Upper lobe of right lung (tissue), 1 donor: Measurements from ENCODE around the gene ZNF771. TPM values are rescaled to one million over a fixed set of nuclear protein-coding genes. Genes with fewer than 3 reads are reported as not detected.
"Not testable (repeated sequence)": the region's sequence is repeated elsewhere in the genome, so short reads cannot be mapped to it uniquely, and the experiment has no call there.

Experiments used
- ATAC-seq: fragments of 200-7000 bp; cut with Tn5 transposase; one replicate; pipeline ENCODE4 v1.9.1; 2020; ENCODE audit warnings: mild to moderate bottlenecking, moderate library complexity
- DNase-seq: peaks from one replicate; pipeline ENCODE4 v3.0.0-alpha.2; 2020
- H3K27ac ChIP-seq: fragments of 200-600 bp; one replicate; pipeline ENCODE4 v1.8.0; 2022
- H3K27me3 ChIP-seq: fragments of 200-600 bp; one replicate; pipeline ENCODE4 v1.8.0; 2022; ENCODE audit warnings: mild to moderate bottlenecking
- H3K36me3 ChIP-seq: fragments of 200-600 bp; one replicate; pipeline ENCODE4 v1.8.0; 2022
- H3K4me1 ChIP-seq: fragments of 200-600 bp; one replicate; pipeline ENCODE4 v1.8.0; 2022
- H3K4me3 ChIP-seq: fragments of 200-600 bp; one replicate; pipeline ENCODE4 v1.8.0; 2022; ENCODE audit warnings: mild to moderate bottlenecking
- H3K9me3 ChIP-seq: fragments of 200-600 bp; one replicate; pipeline ENCODE4 v1.8.0; 2022
- CTCF ChIP-seq: fragments of 200-600 bp; IDR thresholded peaks from one replicate; pipeline ENCODE4 v1.8.0; 2022; ENCODE audit warnings: antibody characterized with exemption
- intact Hi-C: fragments of 100-400 bp; cut with DNase I; formaldehyde crosslinking; loops from one replicate; pipeline ENCODE4 v1.11.0; 2022
- total RNA-seq: library from RNA; stranded (reverse); fragmentation: NEBNext Ultra II Directional; extraction: Animal tissue kit (Norgen Biotek cat#: 25700); gene quantifications from one replicate; pipeline ENCODE4 v1.2.1, GENCODE V29; 2021
- donor health status: DM: no; HTN: yes; CAD: no; lungs with severe emphysema.

Gene ZNF771
- total RNA-seq, 1 donor from 2014 or later = 4.5 TPM

DNA sequence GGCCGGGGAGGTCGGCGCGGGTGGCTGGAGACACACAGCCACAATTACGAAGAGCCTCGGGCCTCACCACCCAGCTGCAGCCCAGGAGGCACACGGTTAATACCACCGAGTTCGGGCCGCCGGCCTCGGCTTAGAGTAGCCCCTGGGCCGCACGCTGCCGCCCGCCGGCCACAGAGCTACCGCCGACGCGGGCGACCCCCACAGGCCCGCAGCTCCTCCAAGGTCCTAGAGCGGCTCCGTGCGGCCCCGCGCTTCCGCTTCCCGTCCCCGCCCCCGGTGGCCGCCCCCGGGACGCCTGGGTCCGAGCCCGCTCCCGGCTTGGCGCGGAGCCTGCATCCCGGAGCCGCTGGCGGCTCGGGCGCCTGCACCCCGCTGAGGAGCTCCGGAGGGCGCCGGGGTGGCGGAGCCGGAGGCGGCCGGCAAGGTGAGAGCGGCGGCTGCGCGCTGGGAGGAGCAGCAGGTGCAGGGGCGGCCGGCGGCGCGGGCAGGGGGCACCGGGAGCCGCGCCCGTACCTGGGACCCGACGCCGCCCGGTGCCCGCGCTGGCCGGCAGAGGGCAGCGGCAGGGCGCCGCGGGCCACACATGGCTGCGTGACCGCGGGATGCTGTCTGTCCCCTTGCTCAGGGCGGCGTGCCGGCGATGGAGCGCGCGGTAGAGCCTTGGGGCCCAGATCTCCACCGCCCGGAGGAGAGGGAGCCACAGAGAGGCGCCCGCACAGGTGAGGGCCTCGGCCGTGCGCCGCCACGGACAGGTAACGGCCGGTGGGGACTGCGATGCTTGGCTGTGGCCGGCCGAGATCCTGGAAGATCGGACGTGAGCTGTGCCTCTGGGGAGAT, 12.0 kb upstream of the ZNF771 start, which contains the start of gene ZNF48:
Gene ZNF48 (plus strand): TSS at position 266 of the 837 bp plus-strand sequence. CDS start 375 bp downstream, at position 641.
- peak; percentile 94 for DNase-seq
- intact Hi-C loops = no loop called here
- no peaks in the 10 kb centered on the region for H3K27me3 ChIP-seq

DNA sequence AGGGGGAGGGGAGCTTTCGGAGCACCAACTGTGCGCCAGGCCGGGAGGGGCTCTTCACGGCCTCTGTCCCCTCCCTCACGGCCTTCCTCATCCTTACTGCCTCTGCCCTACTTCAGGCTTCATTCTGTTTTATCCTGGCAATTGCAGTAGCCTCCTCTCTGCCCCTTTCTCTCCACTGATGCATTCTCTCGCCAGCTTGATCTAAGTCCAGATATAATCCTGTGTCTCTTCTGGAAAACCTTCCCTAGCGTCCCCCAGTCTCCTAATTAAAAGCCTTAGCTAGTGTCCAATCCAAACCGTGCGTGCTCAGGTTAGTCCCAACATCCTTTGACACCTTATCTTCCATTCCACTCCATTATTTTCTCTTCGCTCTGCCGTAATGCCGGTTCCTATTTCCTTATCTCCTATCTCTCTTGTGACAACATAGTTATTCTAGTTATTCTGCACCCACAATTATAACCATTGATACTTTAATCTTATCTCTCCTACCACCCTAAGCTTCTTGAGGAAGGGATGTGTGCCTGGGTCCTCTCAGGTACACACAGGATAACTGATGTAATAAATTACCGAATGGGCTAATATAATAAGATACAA, 11.3 kb upstream of the ZNF771 start:
- intact Hi-C loops = no loop called here
- Histone ChIP-seq H3K9me3 (no peaks in the 10 kb centered on the region), H3K36me3 (peaks cover 6% of the 10 kb centered on the region), H3K4me1 (peaks cover 11% of the 10 kb centered on the region), H3K4me3 (peak overlapping the region; percentile 81), H3K27me3 (no peaks in the 10 kb centered on the region), H3K27ac (peak overlapping the region; percentile 72)
- no peak for TF ChIP-seq CTCF
- no peak for DNase-seq
- ATAC-seq = no peak

More for the DNA sequence above, 12.0 kb upstream of the ZNF771 start, which contains the start of gene ZNF48:
- no peak for TF ChIP-seq CTCF
- no peaks in the 10 kb centered on the region for H3K9me3 ChIP-seq
- H3K4me1 ChIP-seq = peaks cover 11% of the 10 kb centered on the region
- H3K27ac ChIP-seq = peak within 1 kb of the TSS; percentile 72
- peak; percentile 96 for ATAC-seq
- peak within 1 kb of the TSS; percentile 81 for H3K4me3 ChIP-seq
- H3K36me3 ChIP-seq = peaks cover 6% of the 10 kb centered on the region

GRCh38 chr16:30396627-30397026, 10.8 kb upstream of the ZNF771 start:
- H3K27me3 ChIP-seq, intact Hi-C loops, H3K36me3 ChIP-seq, DNase-seq, H3K9me3 ChIP-seq, H3K27ac ChIP-seq, ATAC-seq: not testable (repeated sequence)
- Histone ChIP-seq H3K4me1 (peaks cover 11% of the 10 kb centered on the region), H3K4me3 (peak overlapping the region; percentile 81)

DNA sequence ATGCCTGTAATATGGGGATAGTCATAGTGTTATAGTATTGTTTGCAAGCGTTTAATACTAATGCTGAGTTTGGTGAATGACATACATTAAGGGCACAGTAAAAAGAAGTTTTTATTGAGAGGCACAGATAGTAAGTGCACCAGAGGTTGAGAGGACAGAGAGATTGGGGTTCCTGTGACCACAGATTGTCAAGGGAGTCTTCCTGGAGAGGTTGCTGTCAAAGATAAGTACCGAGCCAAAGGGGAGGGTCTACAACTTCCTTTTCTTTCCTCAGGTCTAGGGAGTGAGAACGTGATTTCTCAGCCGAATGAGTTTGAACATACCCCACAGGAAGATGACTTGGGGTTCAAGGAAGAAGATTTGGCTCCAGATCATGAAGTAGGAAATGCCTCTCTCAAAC, 10.3 kb upstream of the ZNF771 start:
- no peak for TF ChIP-seq CTCF
- no peak for DNase-seq
- H3K4me3 ChIP-seq = no peak overlapping the region
- H3K27me3 ChIP-seq = no peaks in the 10 kb centered on the region
- H3K27ac ChIP-seq = no peak overlapping the region
- ATAC-seq = no peak
- H3K36me3 ChIP-seq = peaks cover 6% of the 10 kb centered on the region
- intact Hi-C loops = no loop called here
- no peaks in the 10 kb centered on the region for H3K9me3 ChIP-seq
- H3K4me1 ChIP-seq = peaks cover 11% of the 10 kb centered on the region

DNA sequence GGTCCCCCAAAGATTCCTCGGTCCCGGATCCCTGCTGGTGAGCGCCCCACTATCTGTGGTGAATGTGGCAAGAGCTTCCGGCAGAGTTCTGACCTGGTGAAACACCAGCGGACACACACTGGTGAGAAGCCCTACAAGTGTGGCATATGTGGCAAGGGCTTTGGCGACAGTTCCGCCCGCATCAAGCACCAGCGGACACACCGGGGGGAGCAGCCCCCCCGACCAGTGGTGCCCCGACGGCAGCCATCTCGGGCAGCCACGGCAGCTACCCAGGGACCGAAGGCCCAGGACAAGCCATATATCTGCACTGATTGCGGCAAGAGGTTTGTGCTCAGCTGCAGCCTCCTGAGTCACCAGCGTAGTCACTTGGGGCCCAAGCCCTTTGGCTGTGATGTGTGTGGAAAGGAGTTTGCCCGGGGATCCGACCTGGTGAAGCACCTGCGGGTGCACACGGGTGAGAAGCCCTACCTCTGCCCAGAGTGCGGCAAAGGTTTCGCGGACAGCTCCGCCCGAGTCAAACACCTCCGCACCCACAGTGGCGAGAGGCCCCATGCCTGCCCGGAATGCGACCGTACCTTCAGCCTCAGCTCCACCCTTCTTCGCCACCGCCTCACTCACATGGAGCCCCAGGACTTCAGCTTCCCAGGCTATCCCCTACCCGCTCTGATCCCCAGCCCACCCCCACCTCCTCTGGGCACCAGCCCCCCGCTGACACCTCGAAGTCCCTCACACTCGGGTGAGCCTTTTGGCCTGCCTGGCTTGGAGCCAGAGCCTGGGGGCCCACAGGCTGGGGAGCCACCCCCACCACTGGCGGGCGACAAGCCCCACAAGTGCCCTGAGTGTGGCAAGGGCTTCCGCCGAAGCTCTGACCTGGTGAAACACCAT, 9.4 kb upstream of the ZNF771 start:
- ATAC-seq = no peak
- no peak overlapping the region for H3K4me3 ChIP-seq
- peaks cover 11% of the 10 kb centered on the region for H3K4me1 ChIP-seq
- H3K27ac ChIP-seq = no peak overlapping the region
- no peak for DNase-seq
- intact Hi-C loops = no loop called here
- H3K27me3 ChIP-seq = no peaks in the 10 kb centered on the region
- no peak for TF ChIP-seq CTCF
- peaks cover 6% of the 10 kb centered on the region for H3K36me3 ChIP-seq
- H3K9me3 ChIP-seq = no peaks in the 10 kb centered on the region
